Suppressor macrophage treated with lipopolysaccharide for 1 hour (primary cell): ENCODE measurements around the gene ZCCHC14.
"Not testable (repeated sequence)": the region's sequence is repeated elsewhere in the genome, so short reads cannot be mapped to it uniquely, and the experiment has no call there.

ENCODE experiments used
- DNase-seq, 3 donors: peaks; one replicate each; pipeline ENCODE4 v3.0.0-alpha.2; 2020 to 2022

ZCCHC14 gene

GRCh38 chr16:87376660-87377059, 116.2 kb downstream of the ZCCHC14 start:
- no peak for DNase-seq

GRCh38 chr16:87375426-87376135, 117.2 kb downstream of the ZCCHC14 start:
- peak in 2 of 3 donors; percentile 28 to 53 for DNase-seq

- DNase-seq: no peak
Measured at GRCh38 chr16:87374313-87374712, 118.5 kb downstream of the ZCCHC14 start.

GRCh38 chr16:87372305-87372704, 120.5 kb downstream of the ZCCHC14 start:
- DNase-seq: no peak

GRCh38 chr16:87371261-87371866, 121.5 kb downstream of the ZCCHC14 start:
- no peak for DNase-seq

GRCh38 chr16:87369796-87370719, 122.8 kb downstream of the ZCCHC14 start:
- no peak for DNase-seq

- no peak for DNase-seq
Measured at GRCh38 chr16:87369117-87369765, 123.6 kb downstream of the ZCCHC14 start.

GRCh38 chr16:87368029-87368770, 124.6 kb downstream of the ZCCHC14 start:
- DNase-seq: peak; percentile 16 to 82 (median 75)

GRCh38 chr16:87367529-87367928, 125.3 kb downstream of the ZCCHC14 start:
- DNase-seq: no peak

GRCh38 chr16:87366930-87367329, 125.9 kb downstream of the ZCCHC14 start:
- DNase-seq: no peak

GRCh38 chr16:87366288-87366687, 126.5 kb downstream of the ZCCHC14 start:
- no peak for DNase-seq

- DNase-seq: no peak
Measured at GRCh38 chr16:87365021-87365713, 127.7 kb downstream of the ZCCHC14 start.

- no peak for DNase-seq
Measured at GRCh38 chr16:87363771-87364455, 128.9 kb downstream of the ZCCHC14 start.

GRCh38 chr16:87362828-87363559, 129.8 kb downstream of the ZCCHC14 start:
- not testable (repeated sequence) for DNase-seq

GRCh38 chr16:87361916-87362619, 130.8 kb downstream of the ZCCHC14 start:
- DNase-seq: no peak

- DNase-seq: no peak
Measured at GRCh38 chr16:87360862-87361610, 131.8 kb downstream of the ZCCHC14 start.

- DNase-seq: no peak
Measured at GRCh38 chr16:87359121-87359520, 133.7 kb downstream of the ZCCHC14 start.

GRCh38 chr16:87358696-87359095, 134.1 kb downstream of the ZCCHC14 start:
- DNase-seq: no peak

- no peak for DNase-seq
Measured at GRCh38 chr16:87358250-87358649, 134.6 kb downstream of the ZCCHC14 start.
